ENCODE results near the gene UNC119.

Gene UNC119

GRCh38 chr17:28519236-28519635 lies 33.2 kb downstream of the UNC119 start:
- no peak for DNase-seq

GRCh38 chr17:28518578-28518977 lies 33.8 kb downstream of the UNC119 start:
- no peak for DNase-seq

- no peak for DNase-seq
Observed at GRCh38 chr17:28518132-28518531, 34.3 kb downstream of the UNC119 start.

- no peak for DNase-seq
Observed at GRCh38 chr17:28515518-28515917, 36.9 kb downstream of the UNC119 start.

GRCh38 chr17:28514561-28515002 lies 37.8 kb downstream of the UNC119 start:
- DNase-seq: no peak

- no peak for DNase-seq
Observed at GRCh38 chr17:28513476-28513875, 38.9 kb downstream of the UNC119 start.

GRCh38 chr17:28511858-28512461 lies 40.5 kb downstream of the UNC119 start:
- DNase-seq: no peak

- no peak for DNase-seq
Observed at GRCh38 chr17:28509789-28510188, 42.6 kb downstream of the UNC119 start.

- DNase-seq: no peak
Observed at GRCh38 chr17:28508211-28508724, 44.2 kb downstream of the UNC119 start.

- no peak for DNase-seq
Observed at GRCh38 chr17:28507567-28508203, 44.7 kb downstream of the UNC119 start.

GRCh38 chr17:28506763-28507487 lies 45.5 kb downstream of the UNC119 start:
- DNase-seq: no peak

GRCh38 chr17:28505986-28506665 lies 46.3 kb downstream of the UNC119 start, which contains the start of gene FOXN1:
Gene FOXN1, plus strand, starts transcription at chr17:28506348. Its CDS starts 17,622 bp downstream, at chr17:28523970.
- no peak for DNase-seq

- no peak for DNase-seq
Observed at GRCh38 chr17:28503420-28503819, 49.0 kb downstream of the UNC119 start.

GRCh38 chr17:28501421-28502284 lies 50.8 kb downstream of the UNC119 start:
- DNase-seq: no peak

GRCh38 chr17:28500712-28501379 lies 51.6 kb downstream of the UNC119 start:
- DNase-seq: no peak

- DNase-seq: no peak
Observed at GRCh38 chr17:28499684-28500357, 52.6 kb downstream of the UNC119 start.

- no peak for DNase-seq
Observed at GRCh38 chr17:28499364-28499664, 53.1 kb downstream of the UNC119 start.

- no peak for DNase-seq
Observed at GRCh38 chr17:28498652-28499363, 53.6 kb downstream of the UNC119 start.

- DNase-seq: no peak
Observed at GRCh38 chr17:28497931-28498330, 54.5 kb downstream of the UNC119 start.
